ENCODE measurements around the gene NUDT3.
"Not testable (repeated sequence)": the region's sequence is repeated elsewhere in the genome, so short reads cannot be mapped to it uniquely, and the experiment has no call there.

The NUDT3 gene

GRCh38 chr6:34248727-34249468 lies 143.6 kb downstream of the NUDT3 start, which contains the start of gene SMIM29:
Gene SMIM29 (minus strand): TSS chr6:34249006. CDS start chr6:34247791, 1,215 bp downstream.
- FAIRE-seq: no peak

DNA sequence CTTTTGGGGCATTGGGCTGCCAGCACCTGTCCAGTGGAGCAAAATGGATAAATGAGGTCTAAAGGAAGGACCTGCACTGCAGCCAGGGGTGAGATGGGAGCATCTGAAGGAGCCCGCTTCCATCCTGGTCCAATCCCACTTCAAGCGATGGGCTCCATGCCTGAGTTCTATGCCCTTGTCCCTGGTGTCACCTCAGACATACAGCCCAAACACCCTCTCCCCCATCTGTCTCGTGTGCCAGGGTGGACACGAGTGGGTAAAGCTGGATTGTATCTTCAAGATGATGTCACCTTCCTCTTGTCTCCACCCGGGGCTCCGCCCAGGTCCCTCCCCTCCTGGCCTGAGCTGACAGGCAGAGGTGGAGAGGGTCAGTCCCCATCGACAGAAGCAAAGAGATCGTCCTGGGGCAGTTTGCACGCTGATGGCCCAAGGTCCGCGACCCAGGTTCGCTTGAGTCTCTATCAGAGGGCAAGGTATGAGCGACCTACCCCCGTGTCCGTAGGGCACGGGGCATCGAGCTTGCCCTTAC lies 144.2 kb downstream of the NUDT3 start:
- FAIRE-seq: no peak

GRCh38 chr6:34247481-34248197 lies 144.8 kb downstream of the NUDT3 start:
- FAIRE-seq: no peak

DNA sequence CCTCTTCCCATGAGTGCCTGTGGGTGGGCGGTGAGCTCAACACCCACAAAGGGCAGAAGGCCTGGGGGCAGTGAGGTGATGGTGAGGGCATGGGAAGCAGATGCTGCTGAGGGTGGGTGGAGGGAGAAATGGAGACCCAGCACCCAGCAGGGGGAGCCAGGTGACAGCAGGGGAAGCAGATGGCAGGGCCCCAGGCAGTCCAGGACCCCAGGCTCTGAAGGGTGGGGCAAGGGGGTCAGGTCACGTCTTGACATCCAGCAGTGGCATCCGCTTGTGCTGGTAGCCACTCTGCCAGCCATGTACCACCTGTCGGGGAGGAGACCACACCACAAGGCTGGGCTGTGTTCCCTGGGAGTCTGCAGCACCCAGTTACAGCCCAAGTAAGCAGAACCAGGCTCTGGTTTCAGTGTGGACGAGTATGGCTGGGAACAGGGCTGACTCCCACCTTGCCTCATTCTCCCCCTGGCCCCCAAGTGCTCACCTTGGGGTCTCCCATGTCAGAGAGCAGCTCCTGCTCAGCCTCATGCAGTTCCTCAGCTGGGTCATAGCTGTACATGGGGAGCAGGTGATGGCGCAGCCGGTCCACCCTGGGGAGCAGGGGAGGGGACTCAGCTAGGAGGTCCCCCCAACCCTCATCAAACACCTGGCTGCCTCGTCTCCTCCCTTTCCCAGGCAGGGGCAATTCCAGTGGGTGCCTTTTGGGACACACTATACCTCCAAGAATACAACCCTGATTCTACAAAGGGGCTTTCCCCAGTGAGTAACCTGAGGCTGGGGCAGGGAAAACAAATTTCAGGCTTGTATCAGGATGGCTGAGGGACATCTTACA lies 145.7 kb downstream of the NUDT3 start:
- FAIRE-seq: no peak

GRCh38 chr6:34246249-34246562 lies 146.3 kb downstream of the NUDT3 start:
- no peak for FAIRE-seq

- not testable (repeated sequence) for FAIRE-seq
Observed at GRCh38 chr6:34245761-34246140, 146.7 kb downstream of the NUDT3 start.

- FAIRE-seq: not testable (repeated sequence)
Observed at GRCh38 chr6:34245032-34245760, 147.3 kb downstream of the NUDT3 start.

DNA sequence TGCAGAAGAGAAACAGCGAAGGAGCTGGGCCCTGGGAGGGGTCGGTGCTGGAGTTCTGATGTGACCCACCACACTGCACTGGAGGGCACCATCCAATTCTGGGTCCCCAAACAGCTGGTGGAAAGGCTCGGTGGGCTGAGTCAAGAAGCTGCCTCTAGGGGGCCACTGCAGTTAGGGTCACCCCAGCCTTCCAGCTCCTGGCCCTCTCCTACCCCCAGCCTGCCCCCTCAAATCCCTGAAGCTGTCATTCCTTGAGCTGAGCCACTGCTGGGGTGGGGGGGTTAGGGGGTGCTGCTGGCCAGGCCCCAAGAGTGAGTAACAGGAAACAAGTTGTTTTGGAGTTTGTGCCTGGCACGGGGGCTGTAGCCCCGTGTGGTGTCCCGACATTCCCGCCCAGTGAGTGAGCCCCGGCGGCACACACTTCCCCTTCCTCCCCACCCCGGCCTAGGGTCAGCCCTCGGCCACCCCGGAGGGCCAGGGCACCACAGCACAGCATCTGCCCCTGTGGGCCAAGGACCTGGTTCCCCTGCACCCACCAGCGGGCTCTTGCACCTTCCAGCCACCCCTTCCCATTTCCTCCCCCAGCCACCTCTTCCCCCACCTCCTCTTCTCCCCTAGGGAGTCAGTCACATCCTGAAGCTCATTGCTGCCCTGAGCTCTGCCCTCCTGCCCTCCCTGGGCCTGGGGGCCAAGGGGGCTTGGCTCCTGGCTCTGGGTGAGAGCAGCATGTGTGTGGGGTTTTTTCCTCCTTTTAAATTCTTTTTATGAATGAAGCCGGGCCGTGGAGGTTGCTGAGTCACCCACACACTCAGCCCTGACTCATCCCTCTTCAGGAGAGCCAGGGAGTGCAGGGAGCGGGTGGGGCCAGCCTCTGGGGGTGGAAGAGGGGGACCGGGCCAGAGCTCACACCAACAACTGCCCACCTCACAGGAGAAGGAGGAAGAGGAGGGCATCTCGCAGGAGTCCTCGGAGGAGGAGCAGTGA lies 148.3 kb downstream of the NUDT3 start:
- no peak for FAIRE-seq

- no peak for FAIRE-seq
Observed at GRCh38 chr6:34243131-34243771, 149.2 kb downstream of the NUDT3 start.

DNA sequence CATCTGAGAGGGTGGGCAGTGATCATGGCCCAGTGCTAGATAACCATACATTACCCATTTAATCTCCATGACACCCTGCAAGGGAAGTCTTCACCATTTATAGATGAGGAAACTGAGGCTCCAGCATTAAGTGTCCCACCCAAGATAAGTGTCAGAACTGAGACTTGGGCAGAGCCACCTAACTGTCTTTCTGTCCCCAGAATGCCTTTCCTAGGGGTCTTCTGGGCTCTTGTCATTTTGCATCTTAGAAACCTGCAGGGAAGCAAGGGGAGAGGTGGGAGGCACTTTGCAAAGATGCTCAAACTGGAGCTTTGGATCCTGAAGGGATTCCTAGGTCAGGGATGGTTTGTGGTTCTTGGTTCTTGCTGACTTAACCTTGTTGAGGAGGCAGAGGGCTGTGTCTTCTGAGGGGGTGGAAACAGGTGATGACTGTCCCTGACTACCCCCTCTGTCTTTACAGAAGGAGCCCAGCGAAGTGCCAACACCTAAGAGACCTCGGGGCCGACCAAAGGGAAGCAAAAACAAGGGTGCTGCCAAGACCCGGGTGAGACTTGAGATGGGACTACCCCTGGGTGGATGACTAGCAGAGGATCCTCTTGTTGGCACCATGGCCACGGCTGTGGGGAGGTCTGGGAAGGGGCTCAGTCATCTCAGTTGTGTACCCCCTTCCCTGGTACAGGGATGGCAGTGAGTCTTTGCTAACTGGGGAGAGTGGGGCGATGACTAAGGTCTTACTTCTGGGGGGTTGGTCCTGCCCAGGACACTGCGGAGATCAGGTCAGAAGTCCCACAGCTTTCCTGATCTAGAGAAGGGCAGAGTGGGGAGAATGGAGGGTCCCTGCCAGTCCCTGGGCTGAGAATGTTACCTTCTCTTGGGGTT lies 150.0 kb downstream of the NUDT3 start:
- no peak for FAIRE-seq

DNA sequence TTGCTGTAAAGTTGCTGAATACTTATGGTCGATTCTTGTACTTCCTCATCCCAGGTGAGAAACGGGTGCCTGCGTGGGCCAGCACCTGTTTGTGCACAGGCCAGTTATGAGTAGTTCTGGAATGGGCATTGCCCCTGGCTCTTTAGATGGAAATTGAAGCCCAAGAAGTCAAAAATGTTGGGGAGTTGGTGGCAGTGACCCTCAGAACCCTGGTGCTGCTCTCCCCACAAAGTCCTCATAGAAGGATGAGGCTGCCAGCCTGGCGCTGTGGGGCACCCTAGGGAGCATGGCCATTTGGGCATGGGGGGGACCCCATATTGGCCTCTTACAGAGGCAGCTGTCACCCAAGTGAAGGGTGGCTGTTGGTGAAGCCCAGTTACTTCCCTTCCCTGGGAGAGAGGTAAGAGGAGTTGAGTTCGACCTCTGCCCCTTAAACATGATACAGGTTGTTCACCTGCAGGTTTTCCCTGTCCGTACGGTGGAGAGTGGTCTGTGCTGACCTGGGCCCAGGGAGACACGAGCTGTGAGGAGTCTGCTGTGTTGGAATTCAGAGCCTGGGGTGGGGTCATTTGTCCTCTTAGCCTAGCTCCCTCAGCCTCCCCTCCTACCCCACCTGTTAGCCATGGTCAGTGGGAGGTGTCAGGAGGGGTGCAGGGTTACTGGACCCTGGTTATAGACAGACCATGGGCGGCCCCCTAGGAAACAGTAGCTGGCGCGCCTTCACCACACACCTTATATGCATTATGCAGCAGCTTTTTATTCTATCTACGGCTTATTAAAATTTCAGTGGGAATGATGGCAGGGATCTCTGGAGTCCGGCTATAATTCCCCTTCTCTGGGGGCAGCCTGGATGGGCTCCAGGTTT lies 150.9 kb downstream of the NUDT3 start:
- FAIRE-seq: no peak

DNA sequence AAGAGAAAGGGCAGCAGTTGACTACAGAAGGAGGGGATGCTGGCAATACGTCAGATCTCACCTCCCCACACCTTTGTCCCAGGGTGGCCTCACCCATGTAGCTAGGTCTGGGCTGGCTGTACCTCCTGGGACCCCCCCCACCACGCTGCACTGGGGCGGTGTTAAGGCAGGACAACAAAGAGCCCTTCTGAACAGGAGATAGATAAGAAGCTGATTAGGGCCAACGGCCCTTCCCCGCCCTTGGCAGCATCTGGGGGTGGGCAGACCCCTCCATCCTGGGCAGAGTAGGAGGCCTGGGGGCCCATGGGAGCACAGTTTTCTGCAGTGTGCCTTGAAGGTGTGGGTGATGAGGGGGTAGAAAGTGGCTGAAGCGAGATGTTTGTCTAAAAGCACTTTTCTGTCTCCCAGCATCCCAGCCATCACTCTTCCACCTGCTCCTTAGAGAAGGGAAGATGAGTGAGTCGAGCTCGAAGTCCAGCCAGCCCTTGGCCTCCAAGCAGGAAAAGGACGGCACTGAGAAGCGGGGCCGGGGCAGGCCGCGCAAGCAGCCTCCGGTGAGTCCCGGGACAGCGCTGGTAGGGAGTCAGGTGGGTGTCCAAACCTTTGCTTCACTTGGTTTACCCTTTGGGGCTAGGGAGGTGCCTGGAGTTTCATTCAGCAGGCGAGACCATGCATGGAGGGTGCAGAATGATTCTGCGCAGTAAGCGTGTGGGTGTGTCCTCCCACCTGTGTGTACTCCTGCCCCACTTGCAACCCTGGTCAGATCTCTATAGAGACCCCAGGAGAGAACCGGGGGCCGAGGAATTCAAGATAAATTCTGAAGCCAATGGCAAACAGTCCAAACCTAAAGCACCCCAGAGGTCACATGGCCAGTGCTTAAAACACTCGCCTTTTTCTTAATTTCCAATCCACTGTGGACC lies 151.9 kb downstream of the NUDT3 start:
- no peak for FAIRE-seq

GRCh38 chr6:34239893-34240292 lies 152.6 kb downstream of the NUDT3 start:
- FAIRE-seq: no peak

DNA sequence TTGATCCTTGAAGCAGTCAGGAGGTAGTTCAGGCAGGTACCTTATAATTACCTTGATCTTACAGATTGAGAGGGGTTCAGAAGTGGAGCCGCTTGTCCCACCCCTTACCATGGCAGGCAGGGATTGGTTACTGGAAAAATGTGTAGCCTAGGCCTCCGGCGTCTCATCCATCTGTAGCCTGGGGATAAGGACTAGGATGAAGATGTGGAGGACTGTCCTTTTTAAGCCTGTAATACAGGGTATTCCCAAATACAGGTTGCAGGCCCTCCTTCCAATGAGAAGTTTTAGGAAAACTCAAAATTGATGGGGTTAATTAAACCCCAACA lies 153.0 kb downstream of the NUDT3 start:
- FAIRE-seq: no peak

- no peak for FAIRE-seq
Observed at GRCh38 chr6:34238585-34239499, 153.6 kb downstream of the NUDT3 start.
